Ovary (tissue), 10 donors: ENCODE data around the gene PFN4. TPM values are rescaled to one million over a fixed set of nuclear protein-coding genes. Genes with fewer than 3 reads are reported as not detected.

Experiments
- DNase-seq, 5 donors: peaks; one replicate each; pipeline ENCODE4 v3.0.0-alpha.2; 2019 to 2020
- H3K27ac ChIP-seq, 2 donors: fragments of 200-600 bp; one replicate each; pipeline versions ENCODE4 v1.5.1 to v1.8.0; 2019 to 2022
- H3K27me3 ChIP-seq: fragments of 200-600 bp; one replicate; pipeline ENCODE4 v1.8.0; 2022
- H3K36me3 ChIP-seq: fragments of 200-600 bp; sonication (generic); one replicate; pipeline ENCODE4 v1.5.1; 2019
- H3K4me1 ChIP-seq: one replicate; pipeline ENCODE4 v1.8.1; 2013; ENCODE audit warnings: mild to moderate bottlenecking, moderate library complexity; ENCODE audit not compliant: insufficient read depth
- H3K4me3 ChIP-seq: fragments of 200-600 bp; sonication (generic); one replicate; pipeline ENCODE4 v1.5.1; 2017
- H3K9me3 ChIP-seq, 2 donors: fragments of 200-600 bp in 1 of 2; sonication (generic) in 1 of 2; one replicate each; pipeline versions ENCODE4 v1.5.1 to v1.8.1; 2013 to 2019; ENCODE audit warnings: mild to moderate bottlenecking in 1 of 2, moderate library complexity in 1 of 2
- CTCF ChIP-seq, 3 donors: fragments of 450-650 bp in 2 of 3; fragments of 200-600 bp in 1 of 3; IDR thresholded peaks; one replicate each; pipeline versions ENCODE4 v1.5.1 to v1.8.0; 2016 to 2022; ENCODE audit warnings: antibody characterized with exemption in 3 of 3, mild to moderate bottlenecking in 1 of 3
- EP300 ChIP-seq: sonication (generic); formaldehyde crosslinking; IDR thresholded peaks from one replicate; pipeline ENCODE4 v1.6.1; 2017; ENCODE audit warnings: antibody characterized with exemption
- POLR2A ChIP-seq: fragments of 450-650 bp; IDR thresholded peaks from one replicate; pipeline ENCODE4 v1.6.1; 2017; ENCODE audit warnings: antibody characterized with exemption, mild to moderate bottlenecking, moderate library complexity
- WGBS, 3 donors: extraction: QIAGEN DNeasy Blood & Tissue Kit in 1 of 3; methylation state at CpG; one replicate each; pipeline versions ENCODE4 v1.1.5 to v1.1.7; 2013 to 2017; 5-methylcytosine and 5-hydroxymethylcytosine counted together
- intact Hi-C, 4 donors: fragments of 100-400 bp; cut with DNase I; formaldehyde crosslinking; loops; one replicate each; pipeline versions ENCODE4 v1.11.0 to v1.15.1; 2022 to 2023
- long read RNA-seq, 3 donors: library from polyadenylated mRNA in 2 of 3; unstranded in 2 of 3; transcript quantifications; one replicate each; pipeline ENCODE4 v2.0.0 and lab custom pipeline, GENCODE V29; 2021 to 2026
- polyA plus RNA-seq, 2 donors: library from polyadenylated mRNA; stranded (reverse); fragments of 200-250 nt in 1 of 2; fragments of 350-450 nt in 1 of 2; fragmentation: Illumina TruSeq in 1 of 2; extraction: RNeasy Lipid Tissue Mini Kit (QIAGEN cat#74804) in 1 of 2; gene quantifications; one replicate each; pipeline ENCODE4 v1.2.3, GENCODE V29; 2013 to 2014
- total RNA-seq, 7 donors: library from RNA; depleted of rRNA in 2 of 7; stranded (reverse); fragments of >200 nt in 2 of 7; fragmentation: NEBNext Ultra II Directional in 3 of 7; extraction: Animal tissue kit (Norgen Biotek cat#: 25700) in 3 of 7; gene quantifications; one replicate each; pipeline versions ENCODE4 v1.1.0 to v1.2.4, GENCODE V29; 2016 to 2023
- donor health status: DM: no; HTN: no; CAD: no; lungs with moderate emphysema.
- donor health status: DM: no; HTN: no; CAD: no.
- donor health status: Bipolar disorder and iron deficiency.
- donor health status: DM: yes; HTN: yes; CAD: no.
- donor health status: DM: no; HTN: no; CAD: no.
- donor health status: DM: yes; HTN: yes; CAD: no.

The PFN4 gene
- total RNA-seq (1 to 10 TPM in 4 of 7 donors, under 1 TPM in 3; 0.50 to 4.4 (median 1.3) TPM), polyA plus RNA-seq (1 to 10 TPM in 1 of 2 donors, under 1 TPM in 1; 0.18 to 1.1 TPM)
- long read RNA-seq, donor 1 = 0 reads
- long read RNA-seq, donor 2, partial matches to known transcripts = 0 of 1 reads
- long read RNA-seq, donor 2, other reads (novel, unspliced or antisense) = 0 of 1 reads
- long read RNA-seq, donor 3, partial matches to known transcripts = 2 of 6 reads
- long read RNA-seq, donor 3, other reads (novel, unspliced or antisense) = 3 of 6 reads

- Histone ChIP-seq H3K27me3 (no peaks in the 10 kb centered on the region), H3K27ac (peak within 1 kb of the TSS; percentile 94 to 99), H3K4me3 (peak within 1 kb of the TSS; percentile 84), H3K4me1 (peaks cover 1% of the 10 kb centered on the region), H3K9me3 (no peaks in the 10 kb centered on the region), H3K36me3 (no peaks in the 10 kb centered on the region)
- TF ChIP-seq CTCF (IDR thresholded peaks at IDR 0.05) (no peak), POLR2A (peak; percentile 58), EP300 (no peak)
- intact Hi-C loops = no loop called here
- DNase-seq = peak; percentile 86 to 90 (median 87)
- WGBS, 3 donors = 0 to 1% (median 0%) methylated on average over 75 to 103 of the region's 103 CpGs
These were observed at the start of gene PFN4, which contains the start of gene FAM228B for GRCh38 chr2:24123195-24123921. Gene PFN4 (minus strand): TSS chr2:24123334. CDS start chr2:24122535, 799 bp downstream. Gene FAM228B (plus strand): TSS chr2:24123469. CDS start chr2:24124362, 893 bp downstream.

- TF ChIP-seq EP300 = no peak
- TF ChIP-seq POLR2A = no peak
- TF ChIP-seq CTCF (IDR thresholded peaks at IDR 0.05) = no peak
- WGBS, 3 donors = 90 to 95% (median 92%) methylated on average over 5 of the region's 5 CpGs
- Histone ChIP-seq H3K4me1 (no peaks in the 10 kb centered on the region), H3K27ac (no peak overlapping the region), H3K9me3 (no peaks in the 10 kb centered on the region), H3K4me3 (no peak overlapping the region), H3K27me3 (no peaks in the 10 kb centered on the region), H3K36me3 (no peaks in the 10 kb centered on the region)
- intact Hi-C loops = no loop called here
- DNase-seq = no peak
These were observed 45.9 kb upstream of the PFN4 start for GRCh38 chr2:24169023-24169422.

- no peaks in the 10 kb centered on the region for H3K36me3 ChIP-seq
- DNase-seq = no peak
- intact Hi-C loops = no loop called here
- no peak overlapping the region for H3K4me3 ChIP-seq
- H3K27me3 ChIP-seq = no peaks in the 10 kb centered on the region
- no peak for TF ChIP-seq CTCF (IDR thresholded peaks at IDR 0.05)
- TF ChIP-seq EP300 = no peak
- no peak for TF ChIP-seq POLR2A
- no peaks in the 10 kb centered on the region for H3K4me1 ChIP-seq
- H3K9me3 ChIP-seq = no peaks in the 10 kb centered on the region
- 60 to 64% (median 62%) methylated on average over 8 of the region's 8 CpGs for WGBS, 3 donors
- no peak overlapping the region for H3K27ac ChIP-seq
These were observed 41.4 kb upstream of the PFN4 start for GRCh38 chr2:24164416-24164973.

GRCh38 chr2:24163601-24164000, 40.5 kb upstream of the PFN4 start:
- no peak overlapping the region for H3K4me3 ChIP-seq
- DNase-seq = no peak
- no peaks in the 10 kb centered on the region for H3K27me3 ChIP-seq
- no peaks in the 10 kb centered on the region for H3K4me1 ChIP-seq
- WGBS, 3 donors = 84 to 90% (median 90%) methylated on average over 2 of the region's 2 CpGs
- no peaks in the 10 kb centered on the region for H3K36me3 ChIP-seq
- TF ChIP-seq EP300 (no peak), CTCF (IDR thresholded peaks at IDR 0.05) (no peak), POLR2A (no peak)
- intact Hi-C loops = no loop called here
- H3K27ac ChIP-seq = no peak overlapping the region
- H3K9me3 ChIP-seq = no peaks in the 10 kb centered on the region
